NCI-H187 treated with DMSO at 0.1 percent for 48 hours (cell line): ENCODE results near the gene DAB2.

Experiments
- DNase-seq: peaks from one replicate; lab custom pipeline; 2025; lab: John Stamatoyannopoulos, UW

The DAB2 gene

GRCh38 chr5:39381376-39381775 lies 43.4 kb downstream of the DAB2 start:
- no peak for DNase-seq

- no peak for DNase-seq
These were observed 45.1 kb downstream of the DAB2 start for GRCh38 chr5:39379693-39380092.

GRCh38 chr5:39377613-39378012 lies 47.2 kb downstream of the DAB2 start:
- DNase-seq: no peak

- no peak for DNase-seq
These were observed 48.5 kb downstream of the DAB2 start for GRCh38 chr5:39376293-39376714.

GRCh38 chr5:39373791-39374190 lies 51.0 kb downstream of the DAB2 start:
- DNase-seq: no peak

- no peak for DNase-seq
These were observed 53.5 kb downstream of the DAB2 start for GRCh38 chr5:39371367-39371635.

- DNase-seq: no peak
These were observed 54.0 kb downstream of the DAB2 start for GRCh38 chr5:39370555-39371366.

GRCh38 chr5:39369123-39369815 lies 55.5 kb downstream of the DAB2 start:
- no peak for DNase-seq

GRCh38 chr5:39368116-39368515 lies 56.7 kb downstream of the DAB2 start:
- DNase-seq: no peak

GRCh38 chr5:39367711-39368110 lies 57.1 kb downstream of the DAB2 start:
- DNase-seq: no peak

GRCh38 chr5:39364367-39364766 lies 60.4 kb downstream of the DAB2 start, which contains the start of gene C9:
Gene C9, minus strand, starts transcription at chr5:39364495. Its CDS starts 31 bp downstream, at chr5:39364464.
- DNase-seq: no peak

- DNase-seq: no peak
These were observed 61.6 kb downstream of the DAB2 start for GRCh38 chr5:39363217-39363616.

- DNase-seq: no peak
These were observed 62.1 kb downstream of the DAB2 start for GRCh38 chr5:39362646-39363045.

GRCh38 chr5:39361306-39361705 lies 63.5 kb downstream of the DAB2 start:
- no peak for DNase-seq

GRCh38 chr5:39360471-39361111 lies 64.2 kb downstream of the DAB2 start:
- DNase-seq: no peak

- DNase-seq: no peak
These were observed 68.5 kb downstream of the DAB2 start for GRCh38 chr5:39356263-39356662.

- DNase-seq: no peak
These were observed 69.5 kb downstream of the DAB2 start for GRCh38 chr5:39355324-39355723.

GRCh38 chr5:39353717-39354399 lies 70.9 kb downstream of the DAB2 start:
- DNase-seq: no peak

- no peak for DNase-seq
These were observed 71.8 kb downstream of the DAB2 start for GRCh38 chr5:39352951-39353350.

GRCh38 chr5:39352170-39352569 lies 72.6 kb downstream of the DAB2 start:
- DNase-seq: no peak

GRCh38 chr5:39349484-39349883 lies 75.3 kb downstream of the DAB2 start:
- DNase-seq: no peak

GRCh38 chr5:39342460-39342859 lies 82.3 kb downstream of the DAB2 start:
- DNase-seq: no peak

GRCh38 chr5:39341896-39342295 lies 82.9 kb downstream of the DAB2 start:
- DNase-seq: no peak
